Fibroblast of lung (primary cell): Measurements from ENCODE around the gene RASA3. TPM values are rescaled to one million over a fixed set of nuclear protein-coding genes. Genes with fewer than 3 reads are reported as not detected.

Source experiments
- DNase-seq, 2 donors: peaks; one replicate each; pipeline versions ENCODE4 v3.0.0 to v3.0.0-alpha.2; 2010; ENCODE audit warnings: low read depth in 2 of 2
- H2AFZ ChIP-seq: 2 replicates; pipeline ENCODE4 v1.5.1; 2012; ENCODE audit warnings: low read length, control low read depth, inconsistent platforms
- H3K27ac ChIP-seq: 2 replicates; pipeline ENCODE4 v1.5.1; 2011; ENCODE audit warnings: low read length, control low read depth; ENCODE audit not compliant: insufficient read depth
- H3K27me3 ChIP-seq: 2 replicates; pipeline ENCODE4 v1.5.1; 2011; ENCODE audit warnings: mild to moderate bottlenecking, low read length; ENCODE audit not compliant: control insufficient read depth, insufficient read depth
- H3K36me3 ChIP-seq: 2 replicates; pipeline ENCODE4 v1.5.1; 2011; ENCODE audit warnings: low read length; ENCODE audit not compliant: control insufficient read depth, insufficient read depth
- H3K4me1 ChIP-seq: 2 replicates; pipeline ENCODE4 v1.5.1; 2011; ENCODE audit warnings: low read length; ENCODE audit not compliant: control insufficient read depth, insufficient read depth; ENCODE audit errors: extremely low read depth
- H3K4me2 ChIP-seq: 2 replicates; pipeline ENCODE4 v1.5.1; 2011; ENCODE audit warnings: low read length, control low read depth; ENCODE audit not compliant: insufficient read depth; ENCODE audit errors: extremely low read depth
- H3K4me3 ChIP-seq, 4 experiments: fragments of 200-600 bp in 1 of 4; sonication (generic) in 1 of 4; replicated peaks in 1 of 4; 2 replicates each; pipeline ENCODE4 v1.5.1; 2011 to 2016; ENCODE audit warnings: low read length in 4 of 4, low read depth in 3 of 4, mild to moderate bottlenecking in 3 of 4, control low read depth in 2 of 4, inconsistent platforms in 1 of 4, mixed read lengths in 1 of 4; ENCODE audit not compliant: insufficient read depth in 1 of 4; ENCODE audit errors: control extremely low read depth in 1 of 4
- H3K79me2 ChIP-seq: 2 replicates; pipeline ENCODE4 v1.5.1; 2012; ENCODE audit warnings: mild to moderate bottlenecking, low read length, inconsistent platforms; ENCODE audit not compliant: control insufficient read depth, insufficient read depth
- H3K9ac ChIP-seq: 2 replicates; pipeline ENCODE4 v1.5.1; 2011; ENCODE audit warnings: mild to moderate bottlenecking, low read length, control low read depth; ENCODE audit not compliant: insufficient read depth
- H3K9me3 ChIP-seq: 2 replicates; pipeline ENCODE4 v1.5.1; 2012; ENCODE audit warnings: low read depth, low read length; ENCODE audit not compliant: control insufficient read depth, insufficient read depth
- H4K20me1 ChIP-seq: 2 replicates; pipeline ENCODE4 v1.5.1; 2011; ENCODE audit warnings: low read length; ENCODE audit not compliant: control insufficient read depth, insufficient read depth; ENCODE audit errors: extremely low read depth
- CTCF ChIP-seq, 2 donors: IDR thresholded peaks in 1 of 2; conservative IDR thresholded peaks in 1 of 2; 1 replicate in 1 of 2; 2 replicates in 1 of 2; pipeline ENCODE4 v1.5.1; 2011 to 2012; ENCODE audit warnings: low read length in 2 of 2, control low read depth in 1 of 2, inconsistent platforms in 1 of 2, low read depth in 1 of 2, mild to moderate bottlenecking in 1 of 2
- EZH2 ChIP-seq: IDR thresholded peaks from 2 replicates; pipeline ENCODE4 v1.5.1; 2012; ENCODE audit warnings: low read length, control low read depth, mild to moderate bottlenecking; ENCODE audit errors: missing control alignments
- polyA plus RNA-seq, 2 donors: library from polyadenylated mRNA; depleted of rRNA in 1 of 2; stranded (reverse) in 1 of 2; unstranded in 1 of 2; fragments of >200 nt; gene quantifications; 2 replicates each; pipeline ENCODE4 v1.2.1, GENCODE V29; 2011 to 2012; ENCODE audit warnings: missing spikeins in 1 of 2
- total RNA-seq: library from RNA; depleted of rRNA; stranded (reverse); fragments of >200 nt; gene quantifications from 2 replicates; pipeline ENCODE4 v1.2.1, GENCODE V29; 2014

Gene RASA3
- total and polyA plus RNA-seq, 2 donors (not counting 1 experiment from before 2014, with no cell fraction given): 26.6 to 31.1 TPM

DNA sequence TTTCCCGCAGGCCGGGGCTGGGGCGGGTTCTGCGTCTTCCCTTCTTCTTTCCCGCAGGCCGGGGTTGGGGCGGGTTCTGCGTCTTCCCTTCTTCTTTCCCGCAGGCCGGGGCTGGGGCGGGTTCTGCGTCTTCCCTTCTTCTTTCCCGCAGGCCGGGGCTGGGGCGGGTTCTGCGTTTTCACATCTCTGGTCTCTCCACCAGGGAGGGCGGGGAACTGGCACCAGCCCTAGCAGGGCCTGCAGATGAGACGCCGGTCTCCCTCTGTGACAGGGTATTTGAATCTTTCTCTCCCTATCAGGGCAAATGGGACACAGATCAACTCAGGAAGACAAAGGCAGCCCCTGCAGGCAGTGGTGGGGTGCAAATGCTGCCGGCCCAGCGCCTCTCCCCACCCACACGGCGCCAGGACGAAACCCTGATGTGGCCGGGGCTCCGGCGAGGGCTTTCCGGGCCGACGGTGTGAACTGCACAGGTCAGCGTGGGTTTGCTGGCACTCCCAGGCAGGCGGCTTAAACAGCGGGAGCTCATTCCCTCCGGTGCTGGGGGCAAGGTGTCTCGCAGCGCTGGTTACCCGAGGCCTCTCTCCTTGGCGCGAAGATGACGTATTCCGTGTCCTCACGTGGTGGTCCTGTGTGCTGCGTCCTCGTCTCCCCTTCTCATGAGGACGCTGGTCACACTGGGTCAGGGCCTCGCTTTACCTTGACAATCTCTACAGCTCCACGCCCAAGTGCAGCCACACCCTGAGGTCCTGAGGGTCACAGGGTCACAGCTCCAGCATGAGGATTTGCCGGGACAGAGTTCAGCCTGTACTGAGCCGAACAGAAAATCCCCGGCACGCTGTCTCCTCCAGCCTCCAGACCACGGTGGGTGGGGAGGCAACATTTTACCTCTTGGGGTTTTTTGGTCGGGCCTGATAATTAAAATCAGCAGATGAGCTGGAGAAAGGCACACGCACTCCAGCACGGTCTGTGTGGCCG is 157.8 kb downstream of the RASA3 start:
- no peaks in the 10 kb centered on the region for H3K9me3 ChIP-seq
- no peak overlapping the region for H2AFZ ChIP-seq
- peaks cover 11% of the 10 kb centered on the region for H3K4me1 ChIP-seq
- H3K27ac ChIP-seq: no peak overlapping the region
- H3K4me3 ChIP-seq: no peak overlapping the region
- no peaks in the 10 kb centered on the region for H3K27me3 ChIP-seq
- no peak for DNase-seq
- TF ChIP-seq CTCF (conservative IDR thresholded peaks at IDR 0.05 in 1 of 2, IDR thresholded peaks at IDR 0.05 in 1 of 2; ENCODE audit: low read depth in 1 of 2, low read length in 2 of 2) (no peak), EZH2 (no peak)
- no peak overlapping the region for H3K4me2 ChIP-seq
- peaks cover 52% of the 10 kb centered on the region for H3K36me3 ChIP-seq
- H3K79me2 ChIP-seq: peaks cover 2% of the 10 kb centered on the region
- H4K20me1 ChIP-seq: no peaks in the 10 kb centered on the region
- no peak overlapping the region for H3K9ac ChIP-seq

GRCh38 chr13:113973218-113974164 is 158.9 kb downstream of the RASA3 start, which contains the start of gene C13orf46:
C13orf46 (minus strand) TSS chr13:113974076; CDS start chr13:113973997, 79 bp downstream.
- no peak for DNase-seq
- H3K79me2 ChIP-seq: peaks cover 2% of the 10 kb centered on the region
- H2AFZ ChIP-seq: no peak within 1 kb of the TSS
- H3K27ac ChIP-seq: no peak within 1 kb of the TSS
- peaks cover 46% of the 10 kb centered on the region for H3K36me3 ChIP-seq
- H3K4me3 ChIP-seq: no peak within 1 kb of the TSS
- no peaks in the 10 kb centered on the region for H3K9me3 ChIP-seq
- no peak within 1 kb of the TSS for H3K9ac ChIP-seq
- peaks cover 11% of the 10 kb centered on the region for H3K4me1 ChIP-seq
- H4K20me1 ChIP-seq: no peaks in the 10 kb centered on the region
- no peak for TF ChIP-seq CTCF (conservative IDR thresholded peaks at IDR 0.05 in 1 of 2, IDR thresholded peaks at IDR 0.05 in 1 of 2; ENCODE audit: low read depth in 1 of 2, low read length in 2 of 2)
- TF ChIP-seq EZH2: no peak
- H3K4me2 ChIP-seq: no peak within 1 kb of the TSS
- H3K27me3 ChIP-seq: no peaks in the 10 kb centered on the region
